Activated CD4-positive, alpha-beta memory T cell treated with anti-CD3 and anti-CD28 coated beads for 36 hours (primary cell): ENCODE measurements around the gene STK39. TPM values are rescaled to one million over a fixed set of nuclear protein-coding genes. Genes with fewer than 3 reads are reported as not detected.

Experiments used
- CTCF ChIA-PET: fragments of 350-600 bp; sonication (Branson Sonifier 250); formaldehyde crosslinking; loops from one replicate; lab custom pipeline; 2021; ENCODE audit warnings: antibody characterized with exemption, inconsistent platforms; lab: Charles Lee
- POLR2A ChIA-PET: fragments of 350-600 bp; sonication (Branson Sonifier 250); formaldehyde crosslinking; loops from one replicate; lab custom pipeline; 2021; ENCODE audit warnings: antibody characterized with exemption; lab: Charles Lee
- DNase-seq: peaks from one replicate; pipeline ENCODE4 v3.0.0-alpha.2; 2020
- H3K27ac Mint-ChIP-seq: one replicate; pipeline ENCODE4 v1.8.0; 2021; ENCODE audit warnings: mixed read lengths
- H3K27me3 Mint-ChIP-seq: one replicate; pipeline ENCODE4 v1.8.0; 2021; ENCODE audit warnings: mixed read lengths
- H3K36me3 Mint-ChIP-seq: one replicate; pipeline ENCODE4 v1.8.0; 2021; ENCODE audit warnings: mixed read lengths
- H3K4me1 Mint-ChIP-seq: one replicate; pipeline ENCODE4 v1.8.0; 2021; ENCODE audit warnings: low read depth, mixed read lengths
- H3K4me3 Mint-ChIP-seq: one replicate; pipeline ENCODE4 v1.8.0; 2021; ENCODE audit warnings: mild to moderate bottlenecking, mixed read lengths
- H3K9me3 Mint-ChIP-seq: one replicate; pipeline ENCODE4 v1.8.0; 2021; ENCODE audit warnings: mixed read lengths
- intact Hi-C: fragments of 100-400 bp; cut with micrococcal nuclease; formaldehyde crosslinking; loops from one replicate; pipeline ENCODE4 v1.15.1; 2023
- total RNA-seq, 2 experiments: library from RNA; stranded (reverse); gene quantifications; one replicate each; pipeline ENCODE4 v1.2.3, GENCODE V29; 2021

STK39 gene
- total RNA-seq, 2 experiments from 2014 or later, result 53.8 to 55.4 TPM

GRCh38 chr2:168149986-168150385 is 97.4 kb downstream of the STK39 start:
- Mint-ChIP-seq H3K36me3 (peaks cover 24% of the 10 kb centered on the region), H3K27ac (no peak overlapping the region), H3K27me3 (no peaks in the 10 kb centered on the region), H3K4me1 (peaks cover 10% of the 10 kb centered on the region), H3K4me3 (no peak overlapping the region), H3K9me3 (no peaks in the 10 kb centered on the region)
- ChIA-PET CTCF (no interaction called here), POLR2A (no interaction called here)
- intact Hi-C loops, result no loop called here
- DNase-seq, result no peak

DNA sequence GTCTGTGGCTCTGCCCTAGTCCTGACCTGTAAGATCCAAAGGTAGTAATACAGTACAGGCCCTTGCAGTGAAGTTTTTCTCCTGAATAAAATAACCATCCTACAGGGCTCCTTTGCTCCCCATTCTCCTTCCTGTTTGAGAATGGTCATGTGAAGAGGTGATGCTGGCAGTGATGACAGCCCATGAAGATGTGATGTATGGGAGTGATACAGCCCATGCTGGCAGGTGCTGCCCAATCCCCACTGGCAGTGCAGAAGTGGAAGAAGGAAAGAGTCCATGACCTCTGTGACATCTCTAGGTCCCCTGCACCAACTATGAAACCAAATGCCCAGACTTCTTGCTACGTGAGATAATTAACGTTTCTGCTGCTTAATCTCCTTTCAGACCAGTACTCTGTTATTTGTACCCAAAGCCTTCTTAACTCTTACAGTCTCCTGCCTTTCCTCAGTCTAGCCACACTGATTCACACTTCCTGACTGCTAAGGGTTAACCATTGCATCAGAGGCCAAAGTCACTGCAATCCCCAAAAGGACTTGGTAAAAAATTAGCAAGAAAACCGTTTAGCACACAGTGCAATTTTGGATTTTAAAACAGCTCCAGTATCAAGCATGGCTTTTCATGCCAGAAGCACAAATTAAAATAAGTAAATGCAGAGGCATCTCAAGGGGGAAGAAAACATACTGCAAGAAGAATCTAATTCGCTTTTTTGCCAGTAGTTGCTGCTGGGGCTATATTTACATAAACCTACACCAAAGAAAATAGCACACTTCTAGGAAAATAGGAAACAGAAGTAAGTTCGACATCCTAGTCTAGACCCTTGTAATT is 98.0 kb downstream of the STK39 start:
- H3K4me3 Mint-ChIP-seq, result no peak overlapping the region
- no peak overlapping the region for H3K27ac Mint-ChIP-seq
- intact Hi-C loops, result no loop called here
- peaks cover 23% of the 10 kb centered on the region for H3K36me3 Mint-ChIP-seq
- POLR2A ChIA-PET, result no interaction called here
- H3K9me3 Mint-ChIP-seq, result no peaks in the 10 kb centered on the region
- no peak for DNase-seq
- CTCF ChIA-PET, result interaction anchor here (0.6 kb wide), 1 partner anchor 13 kb away, joined by 3 read pairs; no protein-coding TSS in a partner anchor
- no peaks in the 10 kb centered on the region for H3K27me3 Mint-ChIP-seq
- peaks cover 10% of the 10 kb centered on the region for H3K4me1 Mint-ChIP-seq

- H3K4me1 Mint-ChIP-seq, result peaks cover 13% of the 10 kb centered on the region
- intact Hi-C loops, result no loop called here
Observed at GRCh38 chr2:168147830-168148794, 99.3 kb downstream of the STK39 start.

DNA sequence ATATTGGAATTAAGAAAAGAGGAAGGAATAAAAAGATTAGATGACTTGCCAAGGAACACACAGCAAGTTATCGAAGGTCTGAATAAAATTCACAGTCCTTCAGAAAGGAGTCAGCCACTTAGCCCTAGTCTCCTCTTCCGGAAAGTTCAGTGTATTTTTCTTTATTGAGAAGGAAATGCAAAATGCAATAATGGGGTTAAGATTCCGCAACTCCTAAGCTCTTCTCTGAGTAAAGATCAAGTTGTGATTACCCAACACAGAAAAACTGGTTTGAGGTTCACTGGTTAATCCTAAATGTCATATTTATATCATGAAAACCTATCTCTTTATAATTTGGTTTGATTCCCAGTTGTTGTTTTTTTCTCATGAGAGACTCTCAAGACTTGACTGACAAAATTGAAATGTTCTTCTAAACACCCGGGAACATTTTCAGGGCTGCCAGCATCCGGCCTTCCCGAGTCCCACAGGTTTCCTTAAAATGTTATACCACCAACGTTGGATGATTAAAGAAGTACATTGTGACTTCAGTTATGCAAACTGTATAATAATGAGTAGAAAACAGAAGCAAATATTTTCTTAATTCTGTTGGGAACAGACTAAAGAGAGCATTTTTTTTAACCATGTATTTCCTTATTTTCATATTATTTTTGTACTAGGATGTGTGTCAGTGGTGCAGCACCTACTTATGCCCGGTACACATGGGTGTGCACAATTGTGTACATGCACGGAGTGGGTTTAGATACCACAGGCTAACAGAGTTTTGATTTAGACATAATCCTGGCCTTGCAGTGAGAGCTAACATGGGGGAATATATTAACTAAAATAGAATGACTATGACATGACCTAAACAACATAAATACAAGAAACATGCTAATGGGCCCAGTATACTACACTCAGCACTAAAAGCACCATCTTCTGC is 100.2 kb downstream of the STK39 start:
- intact Hi-C loops, result no loop called here
- Mint-ChIP-seq H3K27me3 (no peaks in the 10 kb centered on the region), H3K4me1 (peaks cover 8% of the 10 kb centered on the region), H3K36me3 (peaks cover 13% of the 10 kb centered on the region), H3K4me3 (no peak overlapping the region), H3K27ac (no peak overlapping the region), H3K9me3 (no peaks in the 10 kb centered on the region)
- ChIA-PET CTCF (no interaction called here), POLR2A (no interaction called here)
- no peak for DNase-seq

More at GRCh38 chr2:168147830-168148794, 99.3 kb downstream of the STK39 start:
- Mint-ChIP-seq H3K4me3 (no peak overlapping the region), H3K9me3 (no peaks in the 10 kb centered on the region), H3K27me3 (no peaks in the 10 kb centered on the region), H3K36me3 (peaks cover 18% of the 10 kb centered on the region), H3K27ac (no peak overlapping the region)
- CTCF ChIA-PET, result no interaction called here
- POLR2A ChIA-PET, result no interaction called here
- no peak for DNase-seq

DNA sequence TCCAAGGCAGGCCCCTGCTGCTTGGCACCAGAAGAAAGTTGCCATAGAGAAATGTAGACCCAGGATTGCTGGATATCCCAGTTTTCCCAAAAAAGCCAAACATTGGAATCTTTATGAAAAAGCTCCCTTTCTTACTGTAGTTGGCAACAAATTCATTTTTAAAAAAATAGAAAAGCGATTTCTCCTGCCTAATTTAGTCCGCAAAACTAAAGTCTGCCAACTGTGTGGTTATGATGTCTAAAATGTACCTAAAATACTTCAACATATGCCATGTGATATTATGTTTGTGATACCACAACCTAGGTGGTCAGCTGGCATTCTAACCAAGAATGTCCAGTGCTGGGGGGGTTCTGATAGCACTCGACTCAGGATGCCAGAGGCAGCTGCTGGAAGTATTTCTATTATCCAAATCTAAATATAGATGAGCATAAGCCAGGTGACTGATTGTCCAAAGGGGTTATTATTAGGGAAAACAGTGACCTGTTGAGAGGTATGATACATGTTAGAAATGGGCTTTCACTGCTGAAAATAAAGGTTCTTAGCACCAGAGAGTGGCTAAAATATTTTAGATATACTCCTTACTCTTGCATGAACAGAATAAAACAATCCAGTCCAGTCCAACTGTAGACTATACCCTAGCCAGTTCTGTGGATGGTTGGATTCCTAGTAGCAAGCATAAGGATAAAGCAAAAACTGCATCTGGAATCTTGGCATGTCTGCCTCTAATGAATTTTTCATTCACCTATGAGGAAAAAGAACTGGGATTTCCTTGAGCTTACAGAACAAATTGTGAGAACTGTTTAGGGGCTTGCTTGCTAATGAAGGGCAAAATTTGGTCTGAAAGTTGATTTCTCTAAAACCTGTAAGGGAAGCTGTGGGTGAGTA is 101.7 kb downstream of the STK39 start:
- H3K4me3 Mint-ChIP-seq, result no peak overlapping the region
- ChIA-PET CTCF (interaction anchor here (0.7 to 0.9 kb wide), 2 partner anchors 27 to 31 kb away, joined by 3 read pairs; no protein-coding TSS in a partner anchor), POLR2A (no interaction called here)
- peaks cover 8% of the 10 kb centered on the region for H3K4me1 Mint-ChIP-seq
- DNase-seq, result no peak
- H3K9me3 Mint-ChIP-seq, result no peaks in the 10 kb centered on the region
- H3K27ac Mint-ChIP-seq, result no peak overlapping the region
- intact Hi-C loops, result no loop called here
- H3K27me3 Mint-ChIP-seq, result no peaks in the 10 kb centered on the region
- peaks cover 7% of the 10 kb centered on the region for H3K36me3 Mint-ChIP-seq

DNA sequence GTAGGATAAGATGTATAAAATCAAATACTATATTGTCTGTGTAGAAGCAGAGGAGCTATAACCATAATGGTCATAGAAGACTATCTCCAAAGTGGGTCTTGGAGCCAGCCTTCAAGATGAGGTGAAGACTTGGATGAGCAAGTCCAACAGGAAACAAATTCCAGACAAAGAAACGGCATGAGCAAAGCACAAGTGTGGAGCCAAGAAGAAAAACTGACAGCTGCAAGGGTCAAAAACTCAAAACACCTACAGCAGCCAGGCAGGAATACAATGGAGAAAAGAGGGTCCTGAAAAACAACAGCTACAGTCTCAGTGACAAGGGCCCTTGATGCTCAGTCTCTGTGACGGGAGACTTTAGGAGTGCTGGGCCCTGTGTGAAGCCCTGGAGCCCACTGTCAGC is 102.4 kb downstream of the STK39 start:
- Mint-ChIP-seq H3K4me1 (peaks cover 8% of the 10 kb centered on the region), H3K27ac (no peak overlapping the region), H3K36me3 (peaks cover 6% of the 10 kb centered on the region), H3K4me3 (no peak overlapping the region), H3K27me3 (no peaks in the 10 kb centered on the region), H3K9me3 (no peaks in the 10 kb centered on the region)
- ChIA-PET POLR2A (no interaction called here), CTCF (interaction anchor here (0.9 kb wide), 2 partner anchors 26 to 102 kb away, joined by 3 read pairs; partner anchors contain the start of gene STK39)
- intact Hi-C loops, result no loop called here
- DNase-seq, result no peak

DNA sequence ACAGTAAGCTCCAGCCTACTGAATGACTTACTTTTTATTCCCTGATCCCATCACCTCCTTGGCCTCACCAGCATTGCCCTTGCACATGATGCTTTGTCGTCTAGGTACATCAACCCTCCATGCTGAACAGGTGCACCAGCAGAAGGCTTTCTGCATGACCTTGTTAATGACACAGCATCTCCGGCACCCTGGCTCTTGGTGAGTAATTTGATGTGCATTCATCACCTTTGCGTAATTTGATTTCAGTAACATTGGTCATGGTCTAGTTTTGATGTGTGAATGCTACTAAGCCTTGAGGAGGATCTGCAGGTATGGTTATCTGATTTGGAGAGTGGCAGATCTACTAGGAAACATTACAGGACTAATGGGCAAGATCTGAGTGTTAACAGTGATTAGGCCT is 103.6 kb downstream of the STK39 start:
- Mint-ChIP-seq H3K4me3 (no peak overlapping the region), H3K9me3 (no peaks in the 10 kb centered on the region), H3K27ac (no peak overlapping the region), H3K36me3 (no peaks in the 10 kb centered on the region), H3K27me3 (no peaks in the 10 kb centered on the region), H3K4me1 (peaks cover 3% of the 10 kb centered on the region)
- POLR2A ChIA-PET, result no interaction called here
- DNase-seq, result peak; percentile 30
- CTCF ChIA-PET, result no interaction called here
- intact Hi-C loops, result no loop called here

DNA sequence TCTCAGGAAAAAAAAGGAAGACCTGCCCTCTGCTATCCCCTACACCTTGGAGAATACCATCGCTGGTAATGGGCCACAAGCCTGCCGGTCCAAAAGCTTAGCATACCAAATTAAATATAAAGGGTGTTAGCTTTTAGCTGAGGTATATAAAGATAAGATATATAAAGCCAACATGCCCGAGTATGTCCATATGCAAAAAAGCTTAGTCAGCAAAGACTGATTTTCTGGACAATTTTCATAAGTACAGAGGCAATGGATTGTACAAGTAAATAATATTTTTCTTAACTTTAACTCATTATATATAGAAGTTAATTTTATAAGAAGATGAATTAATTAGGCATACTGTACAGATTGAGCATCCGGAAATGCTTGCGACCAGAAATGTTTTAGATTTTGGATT is 106.5 kb downstream of the STK39 start:
- POLR2A ChIA-PET, result no interaction called here

DNA sequence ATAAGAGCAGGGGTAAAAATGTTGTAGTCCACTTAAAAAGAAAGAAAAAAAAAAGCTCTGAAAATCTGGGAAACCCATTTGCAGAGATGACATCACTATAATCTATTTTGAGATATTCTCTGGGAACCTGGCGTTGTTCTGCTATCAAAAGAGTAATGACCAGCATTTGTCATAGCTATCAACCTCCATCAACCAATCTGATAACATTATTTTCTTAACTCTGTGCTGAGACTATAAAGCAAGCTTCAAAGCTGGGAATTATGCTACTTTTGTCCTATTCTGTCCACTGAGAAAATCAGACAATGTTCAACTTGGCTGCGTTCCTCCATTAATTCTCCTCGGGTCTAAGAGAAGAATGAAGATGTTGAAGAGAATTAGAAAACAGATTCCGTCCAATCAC is 107.5 kb downstream of the STK39 start:
- H3K4me1 Mint-ChIP-seq, result peaks cover 23% of the 10 kb centered on the region
- no peak overlapping the region for H3K4me3 Mint-ChIP-seq
- H3K27me3 Mint-ChIP-seq, result no peaks in the 10 kb centered on the region
- H3K9me3 Mint-ChIP-seq, result no peaks in the 10 kb centered on the region
- ChIA-PET CTCF (interaction anchor here (1.3 kb wide), 1 partner anchor 11 kb away, joined by 3 read pairs; no protein-coding TSS in a partner anchor), POLR2A (no interaction called here)
- intact Hi-C loops, result loop anchor here (5.0 to 10.0 kb wide), 2 partner anchors 182 to 615 kb away; no protein-coding TSS in a partner anchor
- peaks cover 16% of the 10 kb centered on the region for H3K36me3 Mint-ChIP-seq
- no peak overlapping the region for H3K27ac Mint-ChIP-seq
- DNase-seq, result no peak

More for the DNA sequence above, 106.5 kb downstream of the STK39 start:
- intact Hi-C loops, result no loop called here
- no peaks in the 10 kb centered on the region for H3K27me3 Mint-ChIP-seq
- H3K4me3 Mint-ChIP-seq, result no peak overlapping the region
- peaks cover 13% of the 10 kb centered on the region for H3K36me3 Mint-ChIP-seq
- peaks cover 23% of the 10 kb centered on the region for H3K4me1 Mint-ChIP-seq
- DNase-seq, result no peak
- CTCF ChIA-PET, result interaction anchor here (0.6 to 1.1 kb wide), 2 partner anchors 196 to 634 kb away, joined by 3 read pairs; no protein-coding TSS in a partner anchor
- no peaks in the 10 kb centered on the region for H3K9me3 Mint-ChIP-seq
- H3K27ac Mint-ChIP-seq, result no peak overlapping the region

DNA sequence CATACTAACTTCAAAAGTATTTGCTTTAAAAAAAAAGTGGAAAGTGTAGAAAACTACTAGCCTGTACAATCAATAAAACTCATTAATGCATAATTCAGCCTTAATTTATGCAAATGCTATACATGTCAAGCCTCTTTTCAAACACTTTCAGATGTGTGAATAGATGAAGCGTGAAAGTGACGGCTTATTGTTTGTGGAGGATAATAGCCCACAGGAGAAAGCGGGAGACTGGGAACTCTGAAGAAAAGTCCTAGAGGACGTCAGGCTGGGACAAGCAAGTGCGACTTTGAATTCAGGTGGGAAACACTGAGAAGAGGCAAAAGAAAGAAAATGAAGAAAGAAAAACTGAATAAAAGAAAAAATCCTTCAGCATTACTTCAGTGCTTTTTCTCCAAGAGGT is 108.5 kb downstream of the STK39 start:
- peaks cover 22% of the 10 kb centered on the region for H3K4me1 Mint-ChIP-seq
- peaks cover 18% of the 10 kb centered on the region for H3K36me3 Mint-ChIP-seq
- DNase-seq, result no peak
- no peak overlapping the region for H3K27ac Mint-ChIP-seq
- no peaks in the 10 kb centered on the region for H3K27me3 Mint-ChIP-seq
- POLR2A ChIA-PET, result no interaction called here
- H3K4me3 Mint-ChIP-seq, result no peak overlapping the region
- CTCF ChIA-PET, result interaction anchor here (1.2 kb wide), 1 partner anchor 19 kb away, joined by 3 read pairs; no protein-coding TSS in a partner anchor
- intact Hi-C loops, result loop anchor here (5.0 to 10.0 kb wide), 2 partner anchors 183 to 616 kb away; no protein-coding TSS in a partner anchor
- H3K9me3 Mint-ChIP-seq, result no peaks in the 10 kb centered on the region
